ENCODE data around the gene DMRT2.

Gene DMRT2

DNA sequence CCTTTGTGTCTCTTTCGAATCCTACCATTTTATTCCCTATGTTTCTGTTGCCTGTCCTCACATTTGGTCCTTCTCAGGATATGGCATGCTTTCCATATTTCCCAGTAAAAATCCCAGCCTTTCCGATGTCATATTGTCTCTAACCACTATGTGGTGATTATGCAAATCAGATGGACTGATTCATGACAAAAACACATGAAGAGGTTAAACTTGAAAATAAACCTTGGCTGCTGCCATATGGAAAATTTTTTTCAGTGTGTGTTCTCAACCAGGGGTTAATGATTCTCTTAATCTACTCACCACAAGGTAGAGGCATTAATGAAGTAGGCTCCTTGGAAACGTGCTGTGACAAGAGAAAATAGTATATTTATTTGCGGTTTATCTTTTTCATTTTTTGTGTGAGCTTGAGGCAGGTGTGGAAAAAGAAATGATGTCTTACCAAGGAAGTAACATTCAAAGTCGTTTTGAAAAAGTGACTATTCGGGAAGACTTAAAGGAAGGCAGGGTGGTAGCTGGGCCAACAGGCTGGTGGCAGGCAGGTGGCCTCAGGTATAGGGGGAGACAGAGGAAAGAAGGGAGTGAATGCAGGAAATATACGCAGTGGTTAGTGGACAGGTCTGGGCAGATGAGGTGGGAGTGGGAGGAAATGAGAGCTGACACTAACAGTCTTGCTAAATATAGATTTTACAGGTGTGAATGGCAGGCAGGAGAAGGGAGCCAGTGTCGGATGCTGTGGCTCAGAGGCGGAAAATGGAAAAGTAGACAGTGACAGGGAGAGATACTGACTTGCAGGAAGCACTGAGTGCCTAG is 46.2 kb downstream of the DMRT2 start:
- no peak for DNase-seq (ENCODE audit: low read depth)

DNA sequence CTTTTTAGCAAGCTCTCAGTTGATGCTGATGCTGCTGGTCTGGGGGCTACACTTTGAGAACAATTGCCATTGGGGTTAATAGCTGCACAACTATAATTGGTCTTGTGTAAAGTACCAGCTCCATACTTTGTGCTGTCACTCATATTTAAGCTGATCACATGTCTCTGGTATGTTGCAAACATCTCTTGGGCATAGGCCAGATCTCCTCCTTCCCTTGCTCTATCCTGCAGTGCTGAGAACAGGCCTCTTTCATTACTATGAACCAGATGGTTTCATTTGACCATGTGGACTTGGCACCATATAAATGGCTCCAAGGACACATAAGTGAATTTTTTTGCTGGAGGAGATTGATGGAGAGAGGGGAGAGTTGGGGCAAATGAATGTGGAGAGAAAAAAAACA is 48.4 kb downstream of the DMRT2 start:
- no peak for DNase-seq (ENCODE audit: low read depth)

DNA sequence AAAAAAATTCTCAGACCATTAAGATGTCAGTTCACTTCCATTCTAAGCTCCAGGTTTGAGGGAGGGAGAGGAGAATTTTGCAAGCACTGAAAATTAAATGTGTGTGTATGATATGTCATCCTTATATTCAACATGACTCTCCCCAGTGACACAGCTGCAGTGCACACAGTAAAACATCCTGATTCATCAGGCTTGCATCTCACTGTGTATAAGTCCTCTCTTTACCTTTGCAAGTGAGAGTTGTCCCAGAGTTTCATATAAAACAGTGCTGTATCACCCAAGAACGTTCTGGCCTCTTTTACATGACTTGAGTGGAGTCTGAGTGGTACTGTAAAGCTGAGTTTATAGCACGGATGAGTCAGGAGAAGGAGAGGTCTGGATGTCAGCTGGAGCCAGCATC is 50.0 kb downstream of the DMRT2 start:
- no peak for DNase-seq (ENCODE audit: low read depth)

DNA sequence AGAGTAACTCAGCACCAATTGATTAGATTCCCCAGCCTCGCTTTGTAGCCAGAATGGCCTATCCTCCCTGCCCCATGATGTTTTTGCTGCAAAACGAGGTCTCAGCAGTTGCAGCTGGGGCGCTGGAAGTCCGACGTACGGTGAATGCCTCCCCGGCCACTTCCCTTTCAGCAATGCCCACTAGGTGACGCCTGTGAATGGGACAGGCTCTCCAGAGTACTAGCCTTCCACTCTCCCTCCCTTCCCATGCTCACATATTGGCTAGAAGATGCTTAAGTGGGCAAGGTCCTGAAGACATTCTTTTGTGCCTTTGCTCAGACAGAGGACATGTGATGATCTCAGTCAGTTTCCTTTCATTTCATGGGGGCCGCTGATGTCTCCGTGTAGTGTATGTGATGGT is 50.8 kb downstream of the DMRT2 start:
- DNase-seq (ENCODE audit: low read depth), result no peak

DNA sequence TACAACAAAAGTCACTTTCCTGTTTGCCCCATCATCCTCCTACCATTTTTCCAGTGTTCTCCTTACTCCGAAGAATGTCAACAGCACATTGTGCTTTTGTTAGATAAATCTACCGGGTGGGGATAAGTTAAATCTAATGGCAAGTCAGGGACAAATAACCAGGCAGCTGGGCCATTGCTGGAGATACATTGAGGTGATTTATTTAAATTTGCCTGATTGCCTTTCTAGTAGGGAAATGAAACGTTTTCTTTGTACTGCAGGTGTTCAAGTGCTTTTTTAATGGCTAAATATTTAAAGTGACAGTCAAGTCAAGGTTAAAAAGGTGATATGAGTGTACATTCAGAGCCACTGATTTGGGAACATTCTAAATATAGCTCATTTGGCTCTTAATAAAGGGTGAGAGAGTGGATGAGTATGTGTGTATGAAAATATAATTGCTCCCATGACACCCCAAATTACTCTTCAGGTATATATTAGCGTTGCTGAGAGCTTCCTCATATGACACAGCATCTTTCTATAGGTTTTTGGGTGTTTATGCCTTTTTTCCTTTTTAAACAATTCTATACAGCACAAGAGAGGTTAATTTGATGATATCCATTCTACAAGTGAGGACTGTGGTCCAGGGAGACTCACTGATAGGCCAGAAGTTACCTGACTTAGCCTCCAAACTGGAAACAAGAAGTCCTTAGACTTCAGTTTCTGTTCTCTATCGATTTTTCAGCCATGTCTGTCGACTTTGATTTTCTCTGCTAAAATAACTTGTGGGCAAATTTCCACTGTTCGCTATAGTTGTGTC is 51.9 kb downstream of the DMRT2 start:
- no peak for DNase-seq (ENCODE audit: low read depth)

DNA sequence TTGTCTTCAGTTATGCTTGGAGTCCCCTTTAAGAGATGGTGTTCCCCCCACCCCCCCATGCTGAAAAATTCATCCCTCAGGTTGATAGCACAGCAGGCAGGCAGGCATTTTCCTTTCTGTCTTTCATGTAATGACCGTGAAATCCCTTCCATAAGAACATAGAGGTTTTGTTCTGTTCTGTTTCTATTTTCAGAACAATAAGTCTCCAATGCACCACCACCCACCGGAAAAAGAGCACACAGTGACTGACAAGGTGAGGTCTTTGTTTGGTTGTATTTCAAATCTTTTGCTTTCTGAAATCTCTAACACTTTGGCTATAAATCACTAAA is 52.4 kb downstream of the DMRT2 start:
- no peak for DNase-seq (ENCODE audit: low read depth)

Data from stimulated activated CD8-positive, alpha-beta memory T cell treated with anti-CD3 and anti-CD28 coated beads, Interleukin-12 subunit alpha, Interleukin-12 subunit beta, amount 100 ng/mL, for 4 hours (primary cell).